ENCODE measurements around the gene UBASH3B.

The UBASH3B gene

GRCh38 chr11:122758974-122759373, 103.5 kb downstream of the UBASH3B start:
- DNase-seq: no peak

- no peak for DNase-seq
Measured at GRCh38 chr11:122763108-122763507, 107.6 kb downstream of the UBASH3B start.

- no peak for DNase-seq
Measured at GRCh38 chr11:122764371-122765090, 109.0 kb downstream of the UBASH3B start.

GRCh38 chr11:122765487-122766131, 110.1 kb downstream of the UBASH3B start:
- no peak for DNase-seq

- no peak for DNase-seq
Measured at GRCh38 chr11:122769126-122769780, 113.7 kb downstream of the UBASH3B start.

- DNase-seq: no peak
Measured at GRCh38 chr11:122772945-122773344, 117.4 kb downstream of the UBASH3B start.

- DNase-seq: no peak
Measured at GRCh38 chr11:122773781-122774266, 118.3 kb downstream of the UBASH3B start.

GRCh38 chr11:122775675-122776271, 120.3 kb downstream of the UBASH3B start:
- DNase-seq: no peak

GRCh38 chr11:122776546-122776945, 121.0 kb downstream of the UBASH3B start:
- DNase-seq: no peak

- DNase-seq: no peak
Measured at GRCh38 chr11:122777343-122777742, 121.8 kb downstream of the UBASH3B start.

- DNase-seq: no peak
Measured at GRCh38 chr11:122778148-122778547, 122.6 kb downstream of the UBASH3B start.

- DNase-seq: no peak
Measured at GRCh38 chr11:122779047-122779629, 123.6 kb downstream of the UBASH3B start.

GRCh38 chr11:122780296-122780949, 124.9 kb downstream of the UBASH3B start:
- DNase-seq: no peak

- peak; percentile 71 to 74 for DNase-seq
Measured at GRCh38 chr11:122781378-122782195, 126.1 kb downstream of the UBASH3B start.

- no peak for DNase-seq
Measured at GRCh38 chr11:122782222-122782621, 126.7 kb downstream of the UBASH3B start.

GRCh38 chr11:122784325-122784955, 128.9 kb downstream of the UBASH3B start:
- DNase-seq: no peak

GRCh38 chr11:122785031-122785541, 129.6 kb downstream of the UBASH3B start:
- no peak for DNase-seq

- DNase-seq: no peak
Measured at GRCh38 chr11:122786896-122787295, 131.4 kb downstream of the UBASH3B start.

GRCh38 chr11:122788781-122789535, 133.4 kb downstream of the UBASH3B start:
- DNase-seq: no peak

GRCh38 chr11:122789907-122790306, 134.4 kb downstream of the UBASH3B start:
- DNase-seq: no peak

Measured in CD4-positive, alpha-beta T cell treated with Interleukin-1 beta for 1 hour (primary cell).